ENCODE measurements around the gene DNAAF5.

Gene DNAAF5

DNA sequence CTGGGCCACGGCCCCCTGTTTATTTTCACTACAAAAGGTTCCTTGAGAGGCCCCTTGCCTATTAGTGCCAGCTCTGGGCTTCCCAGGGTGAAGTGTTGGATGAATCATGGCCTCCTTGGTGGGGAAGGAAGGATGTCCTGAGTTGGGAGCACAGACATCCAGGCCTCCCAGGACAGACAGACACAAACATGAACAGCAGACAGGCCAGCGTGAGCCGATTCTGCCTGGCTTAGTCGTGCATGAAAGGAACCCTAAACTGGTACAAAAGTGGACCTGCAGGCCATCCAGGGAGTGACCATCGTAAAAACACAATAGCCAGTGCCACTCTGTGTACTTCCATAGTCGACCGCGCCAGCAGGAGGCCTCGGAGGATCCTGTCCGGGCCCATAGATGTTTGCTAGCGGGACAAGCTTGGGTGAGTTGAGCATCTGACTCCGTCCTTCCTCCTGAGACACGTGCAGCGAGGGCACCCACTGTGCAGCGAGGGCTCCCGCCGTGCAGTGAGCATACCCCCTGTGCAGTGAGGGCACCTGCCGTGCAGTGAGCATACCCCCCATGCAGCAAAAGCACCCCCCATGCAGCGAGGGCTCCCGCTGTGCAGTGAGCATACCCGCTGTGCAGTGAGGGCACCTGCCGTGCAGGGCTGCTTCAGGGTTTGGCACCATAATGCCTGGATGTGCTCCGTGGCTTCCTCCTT lies 51.9 kb downstream of the DNAAF5 start:
- TF ChIP-seq GATA1 (IDR thresholded peaks at IDR 0.05; ENCODE audit: low read depth, low read length) (no peak), POLR2A (IDR thresholded peaks at IDR 0.05; ENCODE audit: low read length) (no peak)
- DNase-seq = no peak

DNA sequence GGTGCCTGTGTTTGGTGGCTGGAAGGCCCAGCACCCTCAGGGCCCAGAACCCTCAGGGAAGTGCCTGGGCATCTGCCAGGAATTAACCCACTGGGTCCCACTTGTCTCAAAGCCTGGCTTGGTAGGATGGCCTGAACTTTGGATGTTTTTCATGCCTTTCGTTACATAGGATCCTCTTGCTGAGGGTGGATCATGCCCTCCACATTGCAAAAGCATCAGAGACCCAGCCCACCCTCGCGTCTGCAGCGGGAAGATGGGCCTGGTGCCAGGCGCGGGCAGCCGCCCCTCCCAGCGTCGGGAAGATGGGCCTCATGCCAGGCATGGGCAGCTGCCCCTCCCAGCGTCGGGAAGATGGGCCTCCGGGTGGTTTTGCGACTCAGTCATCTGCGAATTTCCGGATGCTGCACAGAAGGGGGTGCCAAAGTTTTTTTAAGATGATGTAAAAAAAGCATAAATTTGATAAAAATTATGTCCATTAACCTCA lies 52.5 kb downstream of the DNAAF5 start:
- no peak for TF ChIP-seq POLR2A (IDR thresholded peaks at IDR 0.05; ENCODE audit: low read length)
- no peak for TF ChIP-seq GATA1 (IDR thresholded peaks at IDR 0.05; ENCODE audit: low read depth, low read length)
- DNase-seq = no peak

DNA sequence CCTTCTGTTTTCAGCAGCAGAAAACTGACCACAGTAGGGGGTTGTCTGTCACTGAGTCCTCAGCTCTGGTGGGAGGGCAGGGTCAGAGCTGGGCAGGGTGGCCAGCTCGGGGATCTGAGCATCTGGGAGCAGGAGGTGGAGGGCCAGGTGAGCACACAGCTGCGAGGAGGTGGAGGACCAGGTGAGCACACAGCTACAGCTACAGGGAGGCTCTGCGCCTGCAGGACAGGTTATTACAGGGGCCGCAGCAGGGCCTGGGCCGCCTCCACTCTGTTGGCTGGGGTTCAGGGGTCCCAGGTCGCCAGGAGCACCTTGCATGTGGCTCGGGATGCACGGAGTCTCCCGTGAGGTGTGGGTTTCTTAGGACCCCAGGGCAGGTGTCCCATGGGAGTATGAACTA lies 53.0 kb downstream of the DNAAF5 start:
- DNase-seq = no peak
- TF ChIP-seq POLR2A (IDR thresholded peaks at IDR 0.05; ENCODE audit: low read length) = no peak
- TF ChIP-seq GATA1 (IDR thresholded peaks at IDR 0.05; ENCODE audit: low read depth, low read length) = no peak

DNA sequence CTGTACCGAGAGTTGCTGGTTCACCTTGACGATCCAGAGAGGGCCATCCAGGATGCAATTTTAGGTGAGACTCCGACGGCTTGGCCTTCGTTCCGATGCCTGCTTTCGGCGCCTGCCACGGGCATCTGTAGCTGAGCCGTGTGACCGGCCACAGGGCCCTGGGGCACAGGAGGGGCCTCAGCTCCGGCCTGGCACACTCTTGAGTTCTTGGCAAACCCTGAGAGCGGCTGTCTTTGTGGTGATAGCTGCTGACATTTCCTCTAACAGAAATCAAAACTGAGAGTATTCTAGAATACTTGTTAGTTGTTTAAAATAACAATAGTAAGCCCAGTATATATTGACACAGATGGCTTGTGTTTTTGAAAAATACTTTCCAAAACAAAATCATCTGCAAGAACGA lies 53.6 kb downstream of the DNAAF5 start:
- no peak for DNase-seq
- TF ChIP-seq POLR2A (IDR thresholded peaks at IDR 0.05; ENCODE audit: low read length) (no peak), GATA1 (IDR thresholded peaks at IDR 0.05; ENCODE audit: low read depth, low read length) (no peak)

DNA sequence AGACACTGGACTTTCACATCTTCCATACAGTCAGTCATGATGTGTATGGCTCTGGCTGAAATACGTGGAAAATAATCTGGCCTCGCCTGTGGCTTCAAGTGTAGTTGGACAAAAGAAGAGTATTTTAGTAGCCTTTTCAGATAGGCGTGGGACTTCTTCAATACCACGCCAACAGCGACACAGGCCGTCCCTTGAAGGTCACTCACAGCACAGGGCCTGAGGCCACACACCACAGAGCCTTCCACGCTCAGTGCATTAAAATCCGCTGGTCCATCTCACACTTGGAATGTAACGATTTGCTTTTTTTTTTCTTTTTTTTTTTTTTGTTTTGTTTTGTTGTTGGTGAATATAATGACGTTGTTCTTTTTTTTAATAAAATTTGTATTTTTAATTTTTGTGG lies 54.0 kb downstream of the DNAAF5 start:
- DNase-seq = no peak
- no peak for TF ChIP-seq GATA1 (IDR thresholded peaks at IDR 0.05; ENCODE audit: low read depth, low read length)
- no peak for TF ChIP-seq POLR2A (IDR thresholded peaks at IDR 0.05; ENCODE audit: low read length)

DNA sequence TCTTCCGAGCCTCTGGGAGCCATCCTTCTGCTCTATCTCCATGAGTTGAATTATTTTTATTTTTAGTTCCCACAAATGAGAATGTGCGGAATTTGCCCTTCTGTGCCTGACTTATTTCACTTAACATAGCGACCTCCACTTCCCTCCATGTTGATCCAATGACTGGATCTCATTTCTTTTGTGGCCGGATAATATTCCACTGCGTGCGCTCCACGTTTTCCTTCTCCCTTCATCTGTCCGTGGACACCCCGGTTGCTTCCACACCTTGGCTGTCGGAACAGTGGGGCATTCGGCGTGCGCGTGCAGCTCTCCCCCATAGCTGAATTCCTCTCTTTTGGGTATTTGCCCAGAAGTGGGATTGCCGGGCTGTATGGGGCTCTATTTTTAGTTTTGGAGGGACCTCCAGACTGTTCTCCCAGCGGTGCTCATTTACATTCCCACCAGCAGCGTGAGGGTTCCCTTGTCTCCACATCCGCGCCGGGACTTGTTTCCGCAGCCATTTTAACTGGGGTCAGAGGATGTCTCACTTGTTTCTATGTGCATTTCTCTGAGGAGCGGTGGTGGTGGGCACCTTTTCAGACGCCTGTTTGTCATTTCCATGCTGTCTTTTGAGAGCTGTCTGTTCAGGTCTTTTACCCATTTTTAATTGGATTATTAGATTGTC lies 54.8 kb downstream of the DNAAF5 start:
- no peak for DNase-seq
- TF ChIP-seq GATA1 (IDR thresholded peaks at IDR 0.05; ENCODE audit: low read depth, low read length) = no peak
- TF ChIP-seq POLR2A (IDR thresholded peaks at IDR 0.05; ENCODE audit: low read length) = no peak

DNA sequence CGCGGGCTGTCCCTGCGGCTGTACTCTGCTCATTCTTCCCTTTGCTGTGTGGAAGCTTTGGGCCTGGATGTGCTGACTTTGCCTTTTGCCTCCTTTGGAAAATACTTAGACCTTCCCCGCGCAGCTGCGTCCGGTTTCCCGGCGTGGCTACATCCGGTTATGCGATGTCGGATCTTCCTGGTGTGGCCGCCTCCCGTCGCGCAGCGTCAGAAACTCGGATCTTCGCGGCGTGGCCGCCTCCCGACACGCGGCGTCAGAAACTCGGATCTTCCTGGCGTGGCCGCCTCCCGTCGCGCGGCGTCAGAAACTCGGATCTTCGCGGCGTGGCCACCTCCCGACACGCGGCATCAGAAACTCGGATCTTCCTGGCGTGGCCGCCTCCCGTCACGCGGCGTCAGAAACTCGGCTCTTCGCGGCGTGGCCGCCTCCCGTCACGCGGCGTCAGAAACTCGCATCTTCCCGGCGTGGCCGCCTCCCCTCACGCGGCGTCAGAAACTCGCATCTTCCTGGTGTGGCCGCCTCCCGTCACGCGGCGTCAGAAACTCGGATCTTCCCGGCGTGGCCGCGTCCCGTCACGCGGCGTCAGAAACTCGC lies 55.5 kb downstream of the DNAAF5 start:
- DNase-seq = no peak
- TF ChIP-seq POLR2A (IDR thresholded peaks at IDR 0.05; ENCODE audit: low read length) (no peak), GATA1 (IDR thresholded peaks at IDR 0.05; ENCODE audit: low read depth, low read length) (no peak)

DNA sequence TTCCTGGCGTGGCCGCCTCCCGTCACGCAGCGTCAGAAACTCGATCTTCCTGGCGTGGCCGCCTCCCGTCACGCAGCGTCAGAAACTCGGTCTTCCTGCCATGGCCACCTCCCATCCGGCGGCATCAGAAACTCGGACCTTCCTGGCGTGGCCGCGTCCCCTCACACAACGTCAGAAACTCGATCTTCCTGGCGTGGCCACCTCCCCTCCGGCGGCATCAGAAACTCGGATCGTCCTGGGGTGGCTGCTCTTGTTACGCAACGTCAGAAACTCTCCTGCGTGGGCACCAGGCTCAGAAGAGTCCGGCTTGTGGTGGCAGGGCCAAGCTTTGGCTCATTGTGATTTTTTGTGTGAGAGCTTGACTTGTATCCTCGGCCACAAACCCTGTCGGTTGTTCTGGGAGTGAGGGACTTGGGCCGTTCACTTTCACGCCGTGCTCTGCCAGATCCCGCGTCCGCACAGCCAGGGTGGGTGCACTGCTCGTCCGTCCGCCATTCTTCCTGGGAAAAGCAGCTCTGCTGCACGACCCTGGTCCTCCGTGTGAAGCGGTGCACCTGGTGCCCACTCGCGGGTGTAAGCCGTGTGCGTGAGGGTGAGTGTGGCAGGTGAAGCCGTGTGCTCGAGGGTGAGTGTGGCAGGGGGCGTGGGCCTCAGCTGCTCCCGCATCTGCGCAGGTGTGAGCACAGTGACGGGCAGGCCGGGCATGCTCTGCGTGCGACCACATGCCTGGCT lies 56.4 kb downstream of the DNAAF5 start:
- no peak for DNase-seq
- TF ChIP-seq POLR2A (IDR thresholded peaks at IDR 0.05; ENCODE audit: low read length) = no peak
- TF ChIP-seq GATA1 (IDR thresholded peaks at IDR 0.05; ENCODE audit: low read depth, low read length) = no peak

DNA sequence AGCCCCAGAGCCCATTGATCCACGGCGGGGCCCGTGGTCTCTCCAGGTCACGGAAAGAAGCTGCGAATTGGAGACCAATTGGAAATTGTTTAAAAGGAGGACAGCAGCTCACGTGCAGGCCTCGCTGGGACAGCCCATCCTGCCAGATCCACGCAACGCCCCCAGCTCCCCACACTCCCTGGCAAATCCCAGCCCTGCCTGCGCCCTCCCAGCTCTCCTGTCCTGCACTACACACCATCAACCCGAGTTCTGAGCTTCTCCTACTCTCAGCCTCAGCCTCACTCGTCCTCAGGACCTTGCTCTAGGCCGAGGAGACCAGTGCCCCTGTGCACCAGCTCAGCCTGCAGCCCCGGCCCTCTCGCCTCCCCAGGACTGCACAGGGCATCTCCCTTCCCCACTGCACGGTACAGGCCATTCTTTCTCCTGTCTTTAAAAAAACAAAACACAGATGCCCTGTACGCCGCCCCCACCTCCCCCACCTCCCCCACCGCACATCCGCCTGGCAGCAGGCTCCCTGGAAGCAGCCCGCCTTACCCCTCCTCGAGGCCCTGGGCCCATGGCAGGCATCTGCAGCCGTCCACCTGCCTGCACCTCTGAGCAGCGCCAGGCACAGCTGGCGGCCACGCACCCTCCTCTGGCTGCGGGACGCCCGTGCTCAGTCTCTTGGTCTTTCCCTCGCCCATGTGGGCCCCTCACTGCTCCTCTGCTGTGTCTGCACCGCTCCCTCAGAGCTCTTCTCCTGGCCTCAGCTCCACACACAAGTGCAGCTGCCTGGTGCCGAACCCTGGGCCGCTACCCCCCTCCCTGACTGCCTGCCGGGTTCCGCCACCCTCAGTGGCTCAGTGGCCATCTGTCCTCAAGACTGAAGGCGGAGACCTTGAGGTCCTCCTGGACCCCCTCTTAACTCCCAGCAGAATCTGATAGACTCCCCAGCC lies 57.3 kb downstream of the DNAAF5 start:
- TF ChIP-seq GATA1 (IDR thresholded peaks at IDR 0.05; ENCODE audit: low read depth, low read length) = no peak
- TF ChIP-seq POLR2A (IDR thresholded peaks at IDR 0.05; ENCODE audit: low read length) = no peak
- DNase-seq = no peak

DNA sequence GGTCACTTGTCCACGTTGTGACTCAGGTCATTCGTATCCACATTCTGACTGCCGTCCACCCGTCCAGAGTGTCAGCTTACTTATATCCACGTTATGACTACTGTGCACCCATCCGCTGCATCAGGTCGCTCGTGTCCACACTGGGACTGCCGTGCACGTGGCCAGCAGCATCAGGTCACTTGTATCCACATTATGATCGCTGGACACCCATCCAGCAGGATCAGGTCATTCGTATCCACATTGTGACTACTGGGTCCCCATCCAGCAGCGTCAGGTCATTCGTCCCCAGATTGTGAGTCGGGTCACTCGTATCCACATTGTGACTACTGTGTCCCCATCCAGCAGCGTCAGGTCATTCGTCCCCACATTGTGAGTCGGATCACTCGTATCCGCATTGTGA lies 58.5 kb downstream of the DNAAF5 start:
- DNase-seq = no peak
- no peak for TF ChIP-seq POLR2A (IDR thresholded peaks at IDR 0.05; ENCODE audit: low read length)

DNA sequence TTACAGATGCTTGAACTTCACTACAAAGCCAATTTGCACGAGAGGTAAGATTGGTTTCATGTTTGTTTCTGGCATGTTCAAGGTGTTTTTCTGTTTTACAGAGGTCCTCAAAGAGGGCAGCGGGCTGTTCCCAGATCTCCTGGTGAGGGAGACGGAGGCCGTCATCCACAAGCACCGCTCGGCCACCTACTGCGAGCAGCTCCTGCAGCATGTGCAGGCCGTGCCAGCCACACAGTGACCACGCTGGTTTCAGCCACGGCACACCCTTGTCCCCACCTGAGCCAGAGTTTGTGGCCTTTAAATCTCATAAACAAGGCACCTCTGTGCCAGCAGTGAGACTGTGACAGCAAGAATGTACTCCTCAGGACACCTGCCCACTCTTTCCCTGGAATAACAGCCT lies 58.9 kb downstream of the DNAAF5 start:
- no peak for DNase-seq
- TF ChIP-seq POLR2A (IDR thresholded peaks at IDR 0.05; ENCODE audit: low read length) (no peak), GATA1 (IDR thresholded peaks at IDR 0.05; ENCODE audit: low read depth, low read length) (no peak)

DNA sequence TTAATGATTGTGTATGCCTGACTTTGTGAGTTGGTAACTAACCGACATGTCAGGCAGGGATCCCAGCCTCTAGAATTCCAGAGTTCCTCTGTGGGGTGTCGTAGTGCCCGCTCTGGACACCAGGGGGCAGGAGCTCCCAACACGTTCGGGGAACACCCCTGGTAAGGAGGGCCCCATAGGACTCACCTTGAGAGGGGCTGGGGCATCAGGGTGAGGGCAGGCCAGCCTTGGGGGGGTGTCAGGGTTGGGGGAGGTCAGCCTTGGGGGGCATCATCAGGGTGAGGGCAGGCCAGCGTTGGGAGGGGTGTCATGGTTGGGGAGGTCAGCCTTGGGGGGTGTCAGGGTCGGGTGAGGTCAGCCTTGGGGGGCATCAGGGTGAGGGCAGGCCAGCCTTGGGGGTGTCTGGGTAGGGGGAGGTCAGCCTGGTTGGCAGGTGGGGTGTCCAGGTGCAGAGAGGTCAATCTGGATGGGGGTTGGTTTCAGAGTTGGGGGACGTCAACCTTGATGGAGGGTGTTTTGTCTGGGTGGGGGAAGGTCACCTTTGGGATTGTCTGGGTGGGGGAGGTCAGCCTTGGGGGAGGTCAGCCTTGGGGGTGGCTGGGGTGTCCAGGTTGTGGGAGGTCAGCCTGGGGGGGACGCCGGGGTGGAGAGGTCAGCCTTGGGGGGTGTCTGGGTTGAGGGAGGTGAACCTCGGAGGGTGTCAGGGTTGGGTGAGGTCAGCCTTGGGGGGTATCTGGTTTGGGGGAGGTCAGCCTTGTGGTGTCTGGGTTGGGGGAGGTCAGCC lies 60.2 kb downstream of the DNAAF5 start:
- TF ChIP-seq POLR2A (IDR thresholded peaks at IDR 0.05; ENCODE audit: low read length) (no peak), GATA1 (IDR thresholded peaks at IDR 0.05; ENCODE audit: low read depth, low read length) (no peak)
- DNase-seq = peak; percentile 44 to 72
